GM19468 (cell line): ENCODE measurements around the gene ZNF296.

Source experiments
- ATAC-seq: cut with Tn5 transposase; IDR thresholded peaks from one replicate; pipeline ENCODE4 v1.9.1; 2021; ENCODE audit warnings: mild to moderate bottlenecking, moderate library complexity, moderate number of reproducible peaks; ENCODE audit not compliant: unreplicated experiment; ENCODE audit errors: extremely low read depth

ZNF296 gene

GRCh38 chr19:45063851-45064801 lies 12.2 kb downstream of the ZNF296 start:
- ATAC-seq: no peak

GRCh38 chr19:45061965-45062364 lies 14.3 kb downstream of the ZNF296 start:
- ATAC-seq: no peak

GRCh38 chr19:45059258-45059965 lies 16.9 kb downstream of the ZNF296 start:
- ATAC-seq: no peak

- ATAC-seq: no peak
Observed at GRCh38 chr19:45058622-45059159, 17.6 kb downstream of the ZNF296 start.

GRCh38 chr19:45057444-45057843 lies 18.8 kb downstream of the ZNF296 start:
- no peak for ATAC-seq

- ATAC-seq: no peak
Observed at GRCh38 chr19:45056831-45057230, 19.4 kb downstream of the ZNF296 start.

GRCh38 chr19:45051929-45052579 lies 24.2 kb downstream of the ZNF296 start:
- no peak for ATAC-seq

GRCh38 chr19:45050036-45050435 lies 26.2 kb downstream of the ZNF296 start:
- ATAC-seq: no peak

- ATAC-seq: no peak
Observed at GRCh38 chr19:45049073-45049736, 27.1 kb downstream of the ZNF296 start.

GRCh38 chr19:45047188-45047797 lies 29.0 kb downstream of the ZNF296 start:
- no peak for ATAC-seq

- no peak for ATAC-seq
Observed at GRCh38 chr19:45046355-45046754, 29.9 kb downstream of the ZNF296 start.

- ATAC-seq: no peak
Observed at GRCh38 chr19:45045671-45046353, 30.5 kb downstream of the ZNF296 start.

GRCh38 chr19:45041125-45041524 lies 35.2 kb downstream of the ZNF296 start:
- ATAC-seq: no peak

GRCh38 chr19:45040059-45040771 lies 36.1 kb downstream of the ZNF296 start:
- no peak for ATAC-seq

- ATAC-seq: peak; percentile 26
Observed at GRCh38 chr19:45038931-45039893, 37.1 kb downstream of the ZNF296 start, which contains the start of gene CLASRP. Gene CLASRP (plus strand): TSS chr19:45039045. CDS start chr19:45040213, 1,168 bp downstream.

- ATAC-seq: no peak
Observed at GRCh38 chr19:45037393-45038169, 38.7 kb downstream of the ZNF296 start.
